Right forelimb (tissue), 1 donor: ENCODE measurements around the gene SCFD2.
"Not testable (repeated sequence)": the region's sequence is repeated elsewhere in the genome, so short reads cannot be mapped to it uniquely, and the experiment has no call there.

Experiments
- DNase-seq: peaks from one replicate; pipeline ENCODE4 v3.0.0-alpha.2; 2018

SCFD2 gene

DNA sequence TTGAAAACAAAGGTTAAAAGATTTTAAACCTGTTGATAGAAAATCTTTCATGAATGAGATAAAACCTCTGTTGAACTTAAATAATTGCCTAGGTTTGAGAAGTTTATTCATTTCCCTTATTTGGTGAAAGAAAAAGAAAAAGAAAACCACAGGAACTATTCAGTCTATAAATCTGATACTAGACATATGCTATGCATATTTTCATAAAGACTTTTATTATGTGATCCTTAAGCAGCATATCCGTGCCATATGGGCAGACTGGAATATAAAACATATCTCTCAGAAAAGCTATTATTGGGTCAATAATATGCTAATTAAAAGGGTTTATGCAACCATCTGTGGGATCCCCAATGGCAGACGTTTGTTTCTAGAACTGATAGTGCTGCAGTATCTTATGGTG lies 325.0 kb downstream of the SCFD2 start:
- no peak for DNase-seq

DNA sequence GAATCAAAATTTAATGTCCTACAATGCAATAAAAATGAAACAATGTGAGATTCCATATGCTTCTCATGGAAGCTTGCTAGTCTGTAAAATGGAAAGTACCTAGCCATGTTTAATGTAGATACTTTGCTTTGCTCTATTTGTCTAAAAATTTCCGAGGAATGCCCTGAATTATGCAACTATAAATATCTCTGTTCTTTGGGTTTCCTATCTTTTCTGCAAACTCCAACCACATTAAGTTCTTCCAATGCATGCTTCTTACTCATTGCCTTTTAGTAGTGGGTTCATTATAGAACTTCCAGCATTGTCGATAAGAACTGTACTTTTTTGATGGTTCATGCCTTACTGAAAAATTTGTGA lies 325.4 kb downstream of the SCFD2 start:
- no peak for DNase-seq

DNA sequence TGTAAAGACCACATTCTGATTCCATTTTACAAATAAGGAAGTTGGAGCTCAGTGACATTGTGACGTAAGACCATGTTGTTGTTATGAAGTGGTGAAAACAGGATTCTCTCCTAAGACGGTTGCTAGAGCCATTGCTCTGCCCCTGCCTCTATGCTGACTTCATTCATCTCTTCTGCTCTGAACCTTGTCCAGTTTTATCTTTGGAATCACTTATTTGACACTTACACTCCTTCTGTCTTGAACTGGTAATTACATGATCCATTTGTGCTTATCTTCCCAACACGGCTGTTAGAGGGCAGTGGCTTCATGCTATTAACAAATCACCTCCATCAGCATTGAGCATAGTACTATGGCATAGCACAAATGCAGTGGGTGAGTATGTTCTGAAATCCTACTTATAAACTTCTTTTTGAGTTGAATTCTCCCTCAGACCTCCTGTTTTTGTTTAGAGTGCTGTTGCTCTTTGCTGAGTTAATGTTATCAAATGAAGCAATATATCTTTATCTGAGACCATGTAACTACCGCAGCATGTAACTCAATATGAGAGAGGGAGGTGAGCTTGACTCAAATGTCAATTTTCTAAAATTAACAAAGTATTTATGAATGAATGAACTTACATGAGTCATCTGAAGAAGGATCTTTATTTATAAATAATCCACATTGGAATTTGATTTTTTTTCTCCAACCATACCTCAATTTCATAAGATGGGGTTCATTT lies 326.0 kb downstream of the SCFD2 start:
- no peak for DNase-seq

DNA sequence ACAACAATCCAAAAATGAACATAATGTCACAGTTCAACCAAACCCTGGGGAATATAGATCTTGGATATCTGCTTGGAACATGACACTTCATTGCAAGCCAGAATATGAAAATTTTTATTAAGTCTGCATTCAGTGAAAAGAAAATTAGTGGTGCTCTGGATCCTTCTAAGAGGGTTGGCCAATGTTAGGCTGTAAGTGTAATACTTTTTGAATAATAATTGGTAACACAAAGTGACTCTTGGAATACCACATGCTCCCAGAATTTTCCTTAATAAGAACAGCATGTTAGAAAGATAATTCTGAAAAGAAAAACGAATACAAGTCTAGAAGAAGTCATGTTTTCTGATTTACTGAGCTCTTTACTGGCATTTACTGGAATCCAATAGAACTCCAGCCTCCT lies 328.0 kb downstream of the SCFD2 start:
- no peak for DNase-seq

DNA sequence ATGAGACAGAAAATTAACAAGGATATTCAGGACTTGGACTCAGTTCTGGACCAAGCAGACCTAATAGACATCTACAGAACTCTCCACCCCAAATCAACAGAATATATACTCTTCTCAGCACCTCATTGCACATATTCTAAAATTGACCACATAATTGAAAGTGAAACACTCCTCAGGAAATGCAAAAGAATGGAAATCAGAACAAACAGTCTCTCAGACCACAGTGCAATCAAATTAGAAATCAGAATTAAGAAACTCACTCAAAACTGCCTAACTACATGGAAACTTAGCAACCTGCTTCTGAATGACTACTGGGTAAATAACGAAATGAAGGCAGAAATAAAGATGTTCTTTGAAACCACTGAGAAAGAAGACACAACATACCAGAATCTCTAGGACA lies 333.0 kb downstream of the SCFD2 start:
- DNase-seq = not testable (repeated sequence)

DNA sequence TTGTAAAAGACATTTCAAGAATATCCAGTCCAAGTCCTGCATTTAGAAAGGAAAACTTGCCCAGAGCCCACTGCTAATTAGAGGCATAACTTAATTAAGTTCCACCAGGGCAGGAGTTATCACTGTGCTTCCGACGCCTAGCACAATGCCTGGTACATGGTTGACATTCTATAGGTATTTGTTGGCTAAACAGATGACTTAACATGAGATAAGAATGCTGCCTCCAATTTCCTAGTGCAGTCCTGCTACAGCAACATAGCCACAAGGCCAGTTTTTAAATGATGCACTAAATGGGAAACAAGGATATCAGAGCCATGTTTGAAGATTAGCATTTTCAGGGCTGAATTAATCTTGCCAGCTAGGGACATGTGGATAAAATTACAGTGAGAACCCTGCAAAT lies 339.6 kb downstream of the SCFD2 start:
- no peak for DNase-seq

DNA sequence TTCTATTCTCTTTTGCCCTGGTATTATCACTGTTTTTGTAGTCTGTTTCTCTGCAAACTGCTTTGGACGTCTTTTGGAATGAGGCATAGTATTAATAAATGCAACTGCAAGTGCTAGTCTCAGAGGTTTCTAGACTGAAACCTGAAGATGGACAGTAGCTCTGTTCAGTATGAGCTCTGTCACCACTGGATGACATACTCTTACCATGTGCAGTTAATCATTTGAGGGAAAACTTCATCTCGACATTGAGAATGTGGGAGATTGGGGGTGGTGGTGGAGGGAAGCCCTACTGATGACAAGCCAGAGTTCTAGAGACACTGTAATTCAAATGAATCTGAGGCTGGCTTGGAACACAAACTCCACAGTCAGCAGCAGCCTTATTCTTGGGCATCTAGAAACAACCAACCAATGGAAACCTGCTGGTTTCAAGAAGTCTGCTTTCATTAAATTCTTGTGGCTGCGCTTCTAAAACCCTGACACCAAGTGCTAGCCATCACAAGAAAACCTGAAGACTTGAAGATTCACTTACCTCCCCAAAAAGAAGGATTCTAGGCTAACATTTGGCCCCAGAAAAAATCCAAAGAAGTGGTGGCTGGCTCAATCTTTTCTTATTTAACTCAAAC lies 342.1 kb downstream of the SCFD2 start:
- DNase-seq = no peak

DNA sequence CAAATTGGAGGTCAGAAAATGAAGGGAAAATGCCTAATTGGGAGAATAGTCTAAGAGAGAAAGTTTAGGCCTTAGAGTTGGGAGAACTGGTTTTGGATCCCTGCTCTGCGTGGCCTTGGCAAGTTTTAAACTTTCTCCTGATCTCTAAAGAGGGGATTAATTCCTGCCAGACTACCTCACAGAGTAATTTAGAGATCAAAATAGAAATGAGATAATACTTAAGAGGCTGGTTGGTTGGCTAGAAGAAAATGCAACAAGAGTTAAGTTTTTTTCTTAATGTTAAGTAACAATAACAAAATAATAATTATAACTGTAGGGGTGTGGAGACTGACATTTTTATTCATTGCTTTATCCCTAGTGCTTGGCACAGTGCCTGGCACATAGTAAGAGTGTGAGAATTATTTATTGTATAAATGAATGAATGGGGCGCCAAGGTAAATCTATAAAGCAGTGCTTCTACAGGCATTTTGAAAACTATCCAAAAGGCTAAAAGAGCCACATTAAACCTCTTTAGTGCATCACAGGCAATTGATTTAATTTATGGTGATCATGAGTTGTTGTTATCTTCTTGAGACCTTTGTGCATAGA lies 343.3 kb downstream of the SCFD2 start:
- DNase-seq = no peak

DNA sequence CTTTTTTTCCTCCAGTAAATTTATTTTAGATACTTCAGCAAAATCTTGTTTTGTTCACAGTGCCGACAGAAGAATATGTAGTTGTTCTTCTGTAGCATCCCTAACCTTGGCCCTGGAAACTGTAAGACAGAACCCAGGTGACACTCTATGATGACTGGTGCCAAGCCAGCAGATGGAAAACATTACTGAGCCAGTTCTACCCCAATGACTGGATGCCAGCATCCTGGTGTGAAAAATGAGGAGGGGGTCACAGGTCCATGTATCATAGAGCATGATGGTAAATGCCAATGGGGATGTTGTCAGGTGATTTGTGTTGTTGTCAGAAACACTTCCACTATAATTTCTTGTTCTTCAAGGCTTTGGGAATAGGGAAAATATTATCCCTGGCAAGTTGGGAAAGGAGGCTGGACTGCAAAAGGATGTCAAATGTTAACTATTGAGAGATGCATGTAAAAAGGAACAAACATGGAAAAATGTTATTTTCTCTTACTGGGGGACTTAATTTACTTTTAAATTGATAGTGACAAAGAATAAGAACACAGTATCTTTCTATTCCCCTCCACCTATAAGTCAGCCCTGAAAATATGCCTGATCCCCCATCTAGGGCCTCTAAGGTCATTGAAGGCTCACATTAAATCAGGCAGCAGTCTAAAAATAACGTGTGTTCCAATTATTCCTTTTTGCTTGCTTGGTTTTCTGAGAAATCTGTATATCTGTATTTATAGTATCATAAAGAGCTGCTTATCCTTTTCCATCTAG lies 343.9 kb downstream of the SCFD2 start:
- no peak for DNase-seq

DNA sequence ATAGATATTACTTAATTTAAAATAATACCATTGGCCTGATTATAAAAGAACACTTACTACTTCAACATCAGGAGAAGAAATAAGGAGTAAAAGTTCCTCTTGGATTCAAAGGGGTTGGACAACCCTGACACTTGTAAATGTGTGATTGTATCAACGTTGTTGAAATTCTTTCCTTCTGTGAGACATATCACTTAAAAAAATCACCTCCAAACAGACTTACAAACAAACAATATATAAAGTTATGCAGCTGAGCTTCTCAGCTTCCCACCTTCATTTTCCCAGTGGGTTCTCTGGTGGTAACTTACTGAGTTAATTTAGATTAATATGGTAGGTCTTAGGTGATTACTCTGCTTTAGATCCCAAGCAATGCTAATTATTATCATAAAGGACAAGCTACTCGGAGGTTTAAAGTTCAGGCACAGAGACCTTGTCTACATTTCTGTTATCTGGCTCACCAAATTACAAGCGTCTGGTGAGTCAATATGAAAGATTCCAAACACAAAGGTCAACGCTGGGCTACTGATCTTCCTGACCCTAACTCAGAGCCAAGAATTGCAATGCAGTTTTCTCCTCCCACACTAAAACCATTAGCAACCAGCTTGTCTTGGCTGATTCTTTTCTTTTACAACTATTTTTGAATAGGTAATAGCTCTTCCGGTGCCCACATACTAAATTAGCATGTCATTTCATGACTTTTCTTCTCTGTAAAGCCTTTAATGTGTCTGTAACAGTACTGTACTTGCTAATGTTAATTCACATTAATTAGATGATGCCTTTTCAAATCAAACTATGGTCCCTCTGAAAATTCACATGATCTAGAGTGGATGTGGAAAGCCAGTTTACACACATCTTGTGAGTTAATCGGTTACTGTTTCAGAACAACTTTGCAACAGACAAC lies 346.1 kb downstream of the SCFD2 start:
- DNase-seq = no peak

DNA sequence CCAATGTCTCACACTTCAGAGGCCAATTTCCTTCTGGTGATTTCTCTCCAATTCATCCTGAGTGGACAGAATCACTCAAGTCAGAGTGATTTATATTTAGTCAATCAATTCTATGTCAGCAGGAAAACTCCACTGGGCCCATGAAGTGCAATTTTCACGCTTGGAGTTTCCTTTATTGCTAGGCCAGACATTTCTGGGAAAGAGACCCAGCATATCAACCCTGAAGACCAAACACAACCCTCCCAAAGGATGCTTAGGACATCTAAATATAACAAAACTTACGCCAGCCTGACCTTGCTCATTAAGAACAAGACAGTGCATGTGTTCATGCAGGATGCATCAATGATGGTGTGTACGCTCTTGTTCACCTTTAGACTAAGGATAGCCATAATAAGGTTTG lies 347.4 kb downstream of the SCFD2 start:
- DNase-seq = no peak

DNA sequence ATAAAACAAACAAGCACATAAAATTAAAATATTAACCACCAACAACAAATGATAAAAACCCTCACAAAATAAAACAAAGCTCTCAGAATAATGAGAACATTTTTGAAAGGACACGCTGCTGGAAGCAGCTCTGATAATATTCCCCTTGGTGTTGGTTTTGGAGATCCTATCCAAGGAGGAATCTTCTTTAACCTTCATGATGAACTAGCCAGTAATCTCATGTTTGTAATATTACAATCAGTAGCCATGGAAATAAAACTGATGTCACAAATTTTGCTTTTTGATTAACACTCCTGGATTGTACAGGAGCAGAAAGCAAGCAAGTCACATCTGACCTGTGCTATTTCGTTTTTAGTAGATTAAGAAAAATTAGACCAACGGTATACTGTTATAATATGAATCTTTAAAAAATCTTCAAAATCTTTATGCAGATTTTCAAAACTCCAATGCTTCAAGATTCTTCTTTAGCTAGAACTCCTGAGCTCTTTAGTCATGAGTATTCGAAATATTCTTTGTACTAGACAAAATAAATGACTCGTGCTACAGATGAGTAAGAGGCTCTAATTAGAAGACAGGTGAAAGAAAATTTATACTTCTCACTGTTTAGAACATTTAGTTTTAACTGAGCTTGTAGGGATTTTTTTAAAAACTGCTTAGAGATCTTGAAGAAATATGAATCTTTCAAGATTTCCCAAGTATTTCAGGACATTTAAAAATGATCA lies 349.6 kb downstream of the SCFD2 start:
- no peak for DNase-seq

DNA sequence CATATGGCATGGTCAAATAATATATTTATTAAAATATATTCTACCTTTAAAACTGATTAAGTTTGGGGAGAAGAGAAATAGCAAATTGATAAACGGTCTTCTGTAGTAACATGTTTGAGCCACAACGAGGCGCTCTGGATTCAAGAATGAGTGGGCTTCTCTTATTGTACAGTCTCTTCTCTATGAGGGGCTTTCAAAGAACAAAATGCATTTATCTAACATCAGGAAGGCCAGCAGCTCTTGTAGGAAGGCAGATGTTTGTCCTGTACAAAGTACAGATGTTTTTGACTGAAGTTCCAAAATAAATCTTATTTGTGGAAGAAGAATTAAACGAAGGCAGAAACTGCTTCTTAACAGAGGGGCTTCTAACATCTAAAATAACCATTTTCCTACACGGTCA lies 350.2 kb downstream of the SCFD2 start:
- DNase-seq = peak; percentile 64

DNA sequence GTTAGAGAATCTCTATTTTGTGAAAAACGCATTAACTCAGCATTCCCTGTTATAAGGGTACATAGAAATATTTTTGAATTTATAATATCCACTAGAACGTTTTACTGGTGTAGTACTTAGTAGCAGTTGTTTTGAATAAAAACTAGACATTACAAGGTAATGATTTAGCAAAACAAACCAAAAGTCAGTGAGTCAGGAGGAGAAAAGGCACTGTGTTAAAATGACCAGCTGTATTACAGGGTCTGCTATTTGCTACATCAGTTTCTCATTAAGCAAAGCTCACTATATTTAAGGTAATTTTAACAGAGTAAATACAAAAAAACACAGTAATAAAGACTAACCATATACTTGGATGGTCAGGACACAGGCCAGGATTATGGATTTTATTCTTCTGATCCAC lies 351.0 kb downstream of the SCFD2 start:
- no peak for DNase-seq

DNA sequence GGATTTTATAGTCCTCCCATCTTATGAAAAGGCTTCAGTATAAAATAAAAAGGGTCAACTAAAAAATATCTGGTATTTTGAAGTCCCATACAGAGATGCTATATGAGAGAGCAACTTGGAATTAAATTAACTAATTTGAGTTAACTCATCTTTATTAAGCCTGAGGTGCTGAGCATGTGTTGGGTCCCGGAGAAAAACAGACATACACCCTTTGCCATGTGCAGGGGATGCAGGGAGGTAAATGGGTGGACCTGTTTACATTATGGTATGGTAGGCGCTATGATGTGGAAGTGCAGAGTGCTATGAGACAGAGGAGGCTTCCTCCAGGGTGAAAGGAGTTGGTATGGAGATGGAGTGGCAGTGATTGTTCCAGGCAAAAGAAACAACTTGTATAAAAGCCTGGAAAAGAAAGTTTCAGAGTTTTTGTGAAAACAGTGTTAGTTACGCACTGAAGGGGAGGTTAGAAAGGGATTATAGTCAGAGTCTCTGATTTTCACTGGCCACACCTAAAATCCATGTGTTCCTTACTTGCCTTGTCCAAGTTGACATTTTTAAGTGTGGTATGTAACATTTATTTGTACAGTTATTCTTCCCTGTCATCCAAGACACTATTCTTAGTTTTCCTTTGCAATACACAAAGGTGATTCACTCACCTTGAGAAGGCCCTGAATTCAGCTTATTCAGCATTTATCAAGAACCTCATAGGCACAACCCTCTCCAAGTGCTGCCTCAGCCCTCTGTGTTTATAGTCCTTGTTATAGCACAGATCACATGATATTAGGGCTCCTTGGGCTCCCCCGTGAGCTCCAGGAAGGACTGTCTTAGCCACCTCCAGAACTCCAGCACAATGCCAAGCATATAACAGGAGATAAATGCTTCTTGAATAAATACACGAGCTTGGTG lies 351.7 kb downstream of the SCFD2 start:
- no peak for DNase-seq

DNA sequence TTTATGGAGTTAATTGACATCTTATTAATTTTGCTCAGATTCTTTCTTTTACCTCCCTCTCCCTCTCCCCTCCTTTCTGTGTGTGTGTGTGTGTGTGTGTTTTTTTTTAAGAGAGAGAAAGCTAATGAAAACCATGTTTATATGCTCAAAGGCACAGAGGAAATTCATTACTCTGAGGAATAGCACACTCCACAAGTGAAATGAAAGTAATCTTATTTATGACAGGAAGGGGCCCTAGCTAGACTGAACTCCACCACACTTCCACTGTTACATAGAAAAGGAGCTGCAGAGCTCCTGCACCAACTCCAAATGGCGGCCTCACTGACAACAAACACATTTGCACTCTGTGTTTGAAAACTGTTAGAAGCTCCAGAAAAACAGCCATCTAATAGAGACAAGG lies 353.1 kb downstream of the SCFD2 start:
- DNase-seq = no peak

DNA sequence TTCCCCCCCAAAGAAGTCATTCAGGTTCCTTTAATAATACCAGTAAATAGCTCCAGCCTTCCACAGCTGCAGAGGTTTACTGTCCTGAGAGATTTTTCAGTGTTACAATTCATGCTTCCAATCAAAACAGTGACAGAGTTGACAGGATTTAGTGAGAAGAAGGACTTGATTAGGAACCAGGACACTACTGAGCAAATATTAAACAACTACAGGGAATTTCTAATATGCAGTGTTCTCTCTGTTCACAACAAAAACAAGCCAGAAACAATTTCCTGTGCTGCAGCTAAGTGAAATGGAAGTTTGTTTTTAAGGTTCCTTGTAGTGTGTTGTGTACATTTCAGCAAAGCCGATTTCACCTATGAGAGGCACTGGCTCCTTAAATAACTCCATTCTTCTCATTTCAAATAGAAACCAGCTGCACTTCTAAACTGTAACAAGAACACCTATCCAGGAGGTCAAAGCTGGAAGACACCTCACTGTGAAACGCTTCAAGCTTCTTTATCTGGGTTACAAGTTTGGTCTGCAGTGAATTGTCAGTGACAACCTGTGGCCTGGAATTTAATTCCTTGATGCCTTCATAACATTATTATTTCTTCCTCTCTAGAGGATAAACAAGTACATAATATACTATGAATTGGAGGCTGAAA lies 354.5 kb downstream of the SCFD2 start:
- no peak for DNase-seq

DNA sequence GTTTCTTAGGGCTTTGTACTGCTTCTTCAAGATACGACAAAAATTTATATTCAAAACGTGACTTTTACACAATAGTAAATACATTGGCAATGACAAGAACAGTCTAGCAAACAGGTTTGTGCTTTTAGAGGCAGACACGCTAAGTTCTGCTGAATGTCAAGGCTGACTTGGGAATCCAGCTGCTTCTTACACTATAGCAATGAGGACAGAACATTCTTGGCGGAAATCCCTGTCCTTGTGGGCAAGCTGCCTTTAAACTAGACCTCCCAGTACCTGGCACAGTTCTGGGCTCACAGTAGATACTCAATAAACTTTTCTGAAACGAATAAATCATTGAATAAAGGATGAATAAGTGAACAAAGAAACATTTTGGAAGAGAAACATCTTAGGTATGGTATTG lies 355.5 kb downstream of the SCFD2 start:
- no peak for DNase-seq

DNA sequence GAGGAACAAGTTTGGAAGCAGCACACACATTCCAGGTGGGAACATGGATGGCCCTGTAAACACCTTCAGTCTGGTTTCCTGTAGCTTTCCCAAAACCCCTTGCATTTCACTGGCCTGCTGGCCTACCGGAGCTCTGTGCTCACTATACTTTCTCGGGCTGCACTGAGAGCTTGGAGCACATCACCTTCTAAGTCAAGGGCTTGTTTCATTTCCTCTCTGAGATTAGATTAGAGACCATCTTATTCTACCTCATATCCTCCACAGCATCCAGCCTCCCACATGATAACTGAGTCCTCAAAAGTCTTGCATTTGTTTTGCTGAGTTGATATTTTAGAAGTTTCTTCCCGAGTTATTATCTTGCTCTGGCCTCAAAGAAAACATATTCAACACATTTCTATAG lies 356.0 kb downstream of the SCFD2 start:
- no peak for DNase-seq

DNA sequence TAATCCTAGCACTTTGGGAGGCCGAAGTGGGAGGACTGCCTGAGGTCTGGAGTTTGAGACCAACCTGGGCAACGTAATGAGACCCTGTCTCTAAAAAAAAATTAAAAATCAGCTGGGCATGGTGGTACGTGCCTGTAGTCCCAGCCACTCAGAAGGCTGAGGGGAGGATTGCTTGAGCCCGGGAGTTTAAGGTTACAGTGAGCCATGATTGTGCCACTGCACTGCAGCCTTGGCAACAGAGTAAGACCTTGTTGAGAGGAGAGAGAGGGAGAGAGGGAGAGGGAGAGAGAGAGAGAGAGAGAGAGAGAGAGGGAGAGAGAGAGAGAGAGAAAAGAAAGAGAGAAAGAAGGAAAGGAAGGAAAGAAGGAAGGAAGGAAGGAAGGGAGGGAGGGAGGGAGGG lies 358.8 kb downstream of the SCFD2 start:
- no peak for DNase-seq

DNA sequence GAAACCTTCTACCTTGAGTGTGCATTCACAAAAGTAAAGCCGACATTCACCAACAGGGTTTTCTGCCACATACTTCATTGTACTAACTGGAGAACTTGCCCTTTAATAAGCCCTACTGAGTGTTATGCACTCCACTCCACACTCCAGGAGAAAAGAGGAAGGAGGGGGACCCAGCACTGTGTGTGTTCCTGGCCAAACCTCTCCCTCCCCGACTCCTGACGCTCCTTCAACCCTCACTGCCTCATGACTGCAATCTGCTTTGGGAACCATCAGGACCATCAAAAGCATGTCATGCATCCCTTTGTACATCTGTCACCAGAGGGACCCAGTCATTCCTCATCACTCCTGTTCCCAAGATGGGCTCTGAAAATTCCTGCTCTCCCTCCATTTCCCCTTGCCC lies 360.1 kb downstream of the SCFD2 start:
- no peak for DNase-seq
